Suprapubic skin (tissue), 4 donors: Measurements from ENCODE around the gene NOVA2. TPM values are rescaled to one million over a fixed set of nuclear protein-coding genes. Genes with fewer than 3 reads are reported as not detected.

Source experiments
- DNase-seq, 2 donors: peaks; one replicate each; pipeline ENCODE4 v3.0.0-alpha.2; 2019; ENCODE audit warnings: low spot score in 2 of 2
- H3K27ac ChIP-seq: fragments of 200-600 bp; sonication (generic); one replicate; pipeline ENCODE4 v1.5.1; 2019
- H3K27me3 ChIP-seq: fragments of 200-600 bp; sonication (generic); one replicate; pipeline ENCODE4 v1.5.1; 2019
- H3K36me3 ChIP-seq: fragments of 200-600 bp; sonication (generic); one replicate; pipeline ENCODE4 v1.5.1; 2019
- H3K4me1 ChIP-seq: fragments of 200-600 bp; sonication (generic); one replicate; pipeline ENCODE4 v1.5.1; 2019
- H3K4me3 ChIP-seq: fragments of 200-600 bp; sonication (generic); one replicate; pipeline ENCODE4 v1.5.1; 2019; ENCODE audit warnings: mild to moderate bottlenecking
- H3K9me3 ChIP-seq: fragments of 200-600 bp; sonication (generic); one replicate; pipeline ENCODE4 v1.5.1; 2019
- CTCF ChIP-seq, 2 donors: fragments of 200-600 bp in 1 of 2; fragments of 450-650 bp in 1 of 2; sonication (generic) in 1 of 2; IDR thresholded peaks; one replicate each; pipeline ENCODE4 v1.5.1; 2016 to 2019; ENCODE audit warnings: antibody characterized with exemption in 2 of 2, mild to moderate bottlenecking in 1 of 2, moderate library complexity in 1 of 2
- EP300 ChIP-seq: sonication (generic); formaldehyde crosslinking; IDR thresholded peaks from one replicate; pipeline ENCODE4 v1.6.1; 2017; ENCODE audit warnings: antibody characterized with exemption
- POLR2A ChIP-seq, 2 donors: fragments of 450-650 bp; IDR thresholded peaks; one replicate each; pipeline ENCODE4 v1.6.1; 2017; ENCODE audit warnings: antibody characterized with exemption in 2 of 2, mild to moderate bottlenecking in 2 of 2, moderate library complexity in 2 of 2
- POLR2AphosphoS5 ChIP-seq, 3 donors: sonication (generic); formaldehyde crosslinking; IDR thresholded peaks; one replicate each; pipeline ENCODE4 v1.6.1; 2017; ENCODE audit warnings: antibody characterized with exemption in 3 of 3
- WGBS: methylation state at CpG from one replicate; pipeline ENCODE4 v1.1.5; 2018; 5-methylcytosine and 5-hydroxymethylcytosine counted together
- total RNA-seq, 4 donors: library from RNA; depleted of rRNA; stranded (reverse); fragments of >200 nt; gene quantifications; one replicate each; pipeline ENCODE4 v1.1.0, GENCODE V29; 2016

The NOVA2 gene
- total RNA-seq, 4 donors from 2014 or later: 0.21 to 0.97 (median 0.55) TPM

- no peak for DNase-seq
- no peak for TF ChIP-seq CTCF (IDR thresholded peaks at IDR 0.05)
- no peak for TF ChIP-seq POLR2A (IDR thresholded peaks at IDR 0.05)
- TF ChIP-seq POLR2AphosphoS5 (IDR thresholded peaks at IDR 0.05): no peak
- TF ChIP-seq EP300: no peak
- Histone ChIP-seq H3K27ac (peak overlapping the region; percentile 91), H3K9me3 (no peaks in the 10 kb centered on the region), H3K27me3 (no peaks in the 10 kb centered on the region), H3K4me3 (peak overlapping the region; percentile 81), H3K4me1 (peaks cover 43% of the 10 kb centered on the region), H3K36me3 (peaks cover 13% of the 10 kb centered on the region)
- WGBS: 40% methylated on average over 10 of the region's 10 CpGs
These were observed 86.4 kb downstream of the NOVA2 start for GRCh38 chr19:45887200-45887710.

- peak overlapping the region; percentile 91 for H3K27ac ChIP-seq
- DNase-seq: peak; percentile 94 to 95
- H3K27me3 ChIP-seq: no peaks in the 10 kb centered on the region
- peaks cover 13% of the 10 kb centered on the region for H3K36me3 ChIP-seq
- H3K4me3 ChIP-seq: peak overlapping the region; percentile 81
- H3K4me1 ChIP-seq: peaks cover 46% of the 10 kb centered on the region
- 0% methylated on average over 2 of the region's 32 CpGs for WGBS
- TF ChIP-seq POLR2AphosphoS5 (IDR thresholded peaks at IDR 0.05) (peak in 1 of 3 donors; percentile 14), POLR2A (IDR thresholded peaks at IDR 0.05) (peak in 1 of 2 donors; percentile 43), CTCF (IDR thresholded peaks at IDR 0.05) (no peak)
- no peaks in the 10 kb centered on the region for H3K9me3 ChIP-seq
These were observed 87.1 kb downstream of the NOVA2 start for GRCh38 chr19:45886427-45887199.

GRCh38 chr19:45885556-45886426 is 87.9 kb downstream of the NOVA2 start, which contains the start of gene IRF2BP1:
TSS of gene IRF2BP1 (minus strand) at chr19:45886141. CDS start at chr19:45885774, 367 bp downstream.
- peak in 1 of 2 donors; percentile 31 for TF ChIP-seq POLR2A (IDR thresholded peaks at IDR 0.05)
- no peak for TF ChIP-seq EP300
- TF ChIP-seq POLR2AphosphoS5 (IDR thresholded peaks at IDR 0.05): peak in 2 of 3 donors; percentile 38 to 46
- under 1% methylated on average over 30 of the region's 107 CpGs for WGBS
- H3K9me3 ChIP-seq: no peaks in the 10 kb centered on the region
- peak within 1 kb of the TSS; percentile 91 for H3K27ac ChIP-seq
- peak within 1 kb of the TSS; percentile 81 for H3K4me3 ChIP-seq
- no peaks in the 10 kb centered on the region for H3K27me3 ChIP-seq
- peaks cover 6% of the 10 kb centered on the region for H3K36me3 ChIP-seq
- peak; percentile 95 to 96 for DNase-seq
- peaks cover 46% of the 10 kb centered on the region for H3K4me1 ChIP-seq

- Histone ChIP-seq H3K27me3 (no peaks in the 10 kb centered on the region), H3K4me1 (peaks cover 46% of the 10 kb centered on the region), H3K9me3 (no peaks in the 10 kb centered on the region), H3K36me3 (no peaks in the 10 kb centered on the region), H3K27ac (peak overlapping the region; percentile 91), H3K4me3 (peak overlapping the region; percentile 81)
- no peak for DNase-seq
- TF ChIP-seq CTCF (IDR thresholded peaks at IDR 0.05): no peak
- TF ChIP-seq EP300: no peak
- no peak for TF ChIP-seq POLR2AphosphoS5 (IDR thresholded peaks at IDR 0.05)
- no peak for TF ChIP-seq POLR2A (IDR thresholded peaks at IDR 0.05)
- WGBS: 57% methylated on average over 19 of the region's 72 CpGs
These were observed 88.7 kb downstream of the NOVA2 start for GRCh38 chr19:45884682-45885555.
